HepG2 (cell line): ENCODE data around the gene STUB1. TPM values are rescaled to one million over a fixed set of nuclear protein-coding genes. Genes with fewer than 3 reads are reported as not detected.

Experiments used
- ATAC-seq: fragments of 200-7000 bp; cut with Tn5 transposase; 3 replicates; pipeline ENCODE4 v1.9.1; 2020; ENCODE audit warnings: mild to moderate bottlenecking, moderate library complexity
- BruUV-seq: library from RNA; stranded (reverse); fragments of 400-500 nt; replicated peaks from 2 replicates; lab custom pipeline; 2021; lab: Mats Ljungman, UMichigan
- CTCF ChIA-PET: fragments of 300-600 bp; formaldehyde crosslinking; extraction: SDS; loops from one replicate; lab custom pipeline; 2021; ENCODE audit warnings: low total read pairs, inconsistent platforms, low intra/inter-chr PET ratio; lab: Yijun Ruan, JAX
- POLR2A ChIA-PET: fragments of 350-600 bp; sonication (Branson Sonifier 250); formaldehyde crosslinking; loops from one replicate; lab custom pipeline; 2020; ENCODE audit warnings: antibody characterized with exemption, inconsistent platforms; lab: Yijun Ruan, JAX
- DNase-seq: peaks from one replicate; pipeline ENCODE4 v3.0.0-alpha.2; 2015; ENCODE audit warnings: low spot score
- FAIRE-seq: peaks from 3 replicates; lab custom pipeline; 2011; peaks lifted over from hg19 to GRCh38; lab: Jason Lieb, UNC
- H2AFZ ChIP-seq: one replicate; pipeline ENCODE4 v1.6.1; 2011; ENCODE audit warnings: low read length, inconsistent platforms
- H3K27ac ChIP-seq: fragments of 300-600 bp; 3 replicates; pipeline ENCODE4 v1.8.0; 2011; ENCODE audit warnings: mixed run types, mild to moderate bottlenecking, mixed read lengths, low read length, inconsistent platforms; ENCODE audit not compliant: insufficient read depth; ENCODE audit errors: extremely low read length
- H3K27me3 ChIP-seq, 2 experiments: fragments of 200-600 bp in 1 of 2; 2 replicates in 1 of 2; 3 replicates in 1 of 2; pipeline versions ENCODE4 v1.6.0 to v1.8.0; 2011; ENCODE audit warnings: low read length in 2 of 2, mild to moderate bottlenecking in 2 of 2, moderate library complexity in 2 of 2, inconsistent platforms in 1 of 2; ENCODE audit not compliant: insufficient read depth in 2 of 2, control insufficient read depth in 1 of 2
- H3K36me3 ChIP-seq, 2 experiments: fragments of 200-600 bp in 1 of 2; replicated peaks in 1 of 2; 2 replicates in 1 of 2; 3 replicates in 1 of 2; pipeline versions ENCODE4 v1.5.1 to v1.8.0; 2011; ENCODE audit warnings: low read length in 2 of 2, inconsistent platforms in 1 of 2; ENCODE audit not compliant: insufficient read depth in 2 of 2, control insufficient read depth in 1 of 2
- H3K4me1 ChIP-seq: 2 replicates; pipeline ENCODE4 v1.5.1; 2012; ENCODE audit warnings: low read length, inconsistent platforms; ENCODE audit not compliant: insufficient read depth
- H3K4me2 ChIP-seq: 2 replicates; pipeline ENCODE4 v1.6.0; 2011; ENCODE audit warnings: low read depth, low read length, inconsistent platforms
- H3K4me3 ChIP-seq, 3 experiments: fragments of 200-600 bp in 1 of 3; sonication (generic), shearing (Covaris generic) in 1 of 3; replicated peaks in 1 of 3; 2 replicates each; pipeline ENCODE4 v1.5.1; 2011 to 2016; ENCODE audit warnings: low read length in 3 of 3, inconsistent platforms in 2 of 3, low read depth in 2 of 3, mild to moderate bottlenecking in 2 of 3, control low read depth in 1 of 3, mixed read lengths in 1 of 3; ENCODE audit not compliant: insufficient read depth in 1 of 3
- H3K79me2 ChIP-seq: one replicate; pipeline ENCODE4 v1.6.1; 2011; ENCODE audit warnings: low read length, inconsistent platforms; ENCODE audit not compliant: insufficient read depth
- H3K9ac ChIP-seq: 2 replicates; pipeline ENCODE4 v1.6.0; 2011; ENCODE audit warnings: mild to moderate bottlenecking, low read depth, low read length, inconsistent platforms; ENCODE audit not compliant: insufficient read depth
- H3K9me3 ChIP-seq: 2 replicates; pipeline ENCODE4 v1.5.1; 2012; ENCODE audit warnings: mild to moderate bottlenecking, low read length
- H4K20me1 ChIP-seq: 2 replicates; pipeline ENCODE4 v1.6.0; 2011; ENCODE audit warnings: inconsistent platforms, mild to moderate bottlenecking, low read length, moderate library complexity; ENCODE audit not compliant: insufficient read depth
- BRD4 ChIP-seq: sonication (generic); formaldehyde crosslinking; IDR thresholded peaks from 2 replicates; pipeline ENCODE4 v1.4.0; 2020; ENCODE audit warnings: missing genetic modification reagents
- CENPT ChIP-seq: sonication (generic); formaldehyde crosslinking; IDR thresholded peaks from 2 replicates; pipeline ENCODE4 v1.8.0; 2022; ENCODE audit warnings: low read depth, mild to moderate bottlenecking, moderate library complexity, missing genetic modification reagents
- FOXA1 ChIP-seq, 2 experiments: fragments of 450-650 bp in 1 of 2; sonication (generic) in 1 of 2; formaldehyde crosslinking in 1 of 2; IDR thresholded peaks; 2 replicates each; pipeline versions ENCODE4 v1.4.0 to v1.6.1; 2016 to 2020; ENCODE audit warnings: missing genetic modification reagents in 1 of 2
- FOXK1 ChIP-seq: sonication (generic); formaldehyde crosslinking; IDR thresholded peaks from 2 replicates; pipeline ENCODE4 v1.4.0; 2020; ENCODE audit warnings: low read depth, missing genetic modification reagents, borderline replicate concordance
- KLF15 ChIP-seq: sonication (generic); formaldehyde crosslinking; IDR thresholded peaks from 2 replicates; pipeline ENCODE4 v1.8.1; 2023; ENCODE audit warnings: borderline replicate concordance, mild to moderate bottlenecking, inconsistent platforms, missing genetic modification reagents, mixed read lengths
- MYC ChIP-seq: sonication (generic); formaldehyde crosslinking; IDR thresholded peaks from 2 replicates; pipeline ENCODE4 v1.9.0; 2021; ENCODE audit warnings: missing genetic modification reagents, borderline replicate concordance
- PAX8 ChIP-seq: sonication (generic); formaldehyde crosslinking; IDR thresholded peaks from 2 replicates; pipeline ENCODE4 v1.8.0; 2022; ENCODE audit warnings: mild to moderate bottlenecking, missing genetic modification reagents, borderline replicate concordance
- RBFOX2 ChIP-seq: fragments of 200-400 bp; formaldehyde crosslinking; IDR thresholded peaks from 2 replicates; pipeline ENCODE4 v1.6.1; 2017; ENCODE audit warnings: low read depth, mild to moderate bottlenecking, low read length
- RFX1 ChIP-seq: fragments of 450-650 bp; IDR thresholded peaks from 2 replicates; pipeline ENCODE4 v1.6.1; 2017
- SALL2 ChIP-seq: sonication (generic); formaldehyde crosslinking; IDR thresholded peaks from 2 replicates; pipeline ENCODE4 v1.8.1; 2023; ENCODE audit warnings: mild to moderate bottlenecking, missing genetic modification reagents, inconsistent platforms
- ZHX1 ChIP-seq: sonication (generic); formaldehyde crosslinking; IDR thresholded peaks from 2 replicates; pipeline ENCODE4 v1.8.1; 2022; ENCODE audit warnings: low read depth, mild to moderate bottlenecking, missing genetic modification reagents
- ZNF337 ChIP-seq: sonication (generic); formaldehyde crosslinking; IDR thresholded peaks from 2 replicates; pipeline ENCODE4 v1.5.1; 2020; ENCODE audit warnings: missing genetic modification reagents, low read depth, mild to moderate bottlenecking, borderline replicate concordance
- ZNF543 ChIP-seq: sonication (generic); formaldehyde crosslinking; IDR thresholded peaks from 2 replicates; pipeline ENCODE4 v1.4.0; 2020; ENCODE audit warnings: mild to moderate bottlenecking, missing genetic modification reagents
- ZNF660 ChIP-seq: sonication (generic); formaldehyde crosslinking; IDR thresholded peaks from 2 replicates; pipeline ENCODE4 v1.5.1; 2020; ENCODE audit warnings: mild to moderate bottlenecking, low read depth, missing genetic modification reagents, borderline replicate concordance
- ZNF678 ChIP-seq: sonication (generic); formaldehyde crosslinking; IDR thresholded peaks from 2 replicates; pipeline ENCODE4 v1.4.0; 2020; ENCODE audit warnings: mild to moderate bottlenecking, missing genetic modification reagents
- WGBS: methylation state at CpG from one replicate; pipeline ENCODE4 v1.1.6; 2017; ENCODE audit warnings: low lambda C conversion rate; 5-methylcytosine and 5-hydroxymethylcytosine counted together
- in situ Hi-C: cut with HindIII; loops from 2 replicates; pipeline ENCODE4 v1.10.0; 2017; ENCODE audit warnings: low pct_unique_long_range_greater_than_20kb; ENCODE audit not compliant: extremely low pct_ligation_motif_present
- intact Hi-C: fragments of 100-400 bp; cut with micrococcal nuclease; formaldehyde crosslinking; loops from one replicate; pipeline ENCODE4 v1.10.0; 2022; ENCODE audit not compliant: unreplicated experiment
- polyA plus RNA-seq, 8 experiments: library from polyadenylated mRNA; depleted of rRNA in 3 of 8; stranded (reverse) in 7 of 8; unstranded in 1 of 8; fragments of >200 nt; fragmentation: Illumina TruSeq in 4 of 8; extraction: Trizol in 4 of 8; gene quantifications; 2 replicates each; pipeline versions ENCODE4 v1.2.1 to v1.2.3, GENCODE V29; 2011 to 2016; ENCODE audit warnings: low read depth in 4 of 8, missing spikeins in 1 of 8, mixed read lengths in 1 of 8; ENCODE audit not compliant: insufficient read depth in 1 of 8
- total RNA-seq, 5 experiments: library from RNA; depleted of rRNA; stranded (reverse); fragments of >200 nt; fragmentation: Illumina TruSeq; extraction: Trizol; gene quantifications; 2 replicates each; pipeline ENCODE4 v1.2.3, GENCODE V29; 2016; ENCODE audit warnings: low read depth in 1 of 5

Gene STUB1
- total and polyA plus RNA-seq, 2 of the 13 experiments (the other 11 are each of a cell fraction or from before 2014, with no cell fraction given), result 52.9 to 78.2 TPM

DNA sequence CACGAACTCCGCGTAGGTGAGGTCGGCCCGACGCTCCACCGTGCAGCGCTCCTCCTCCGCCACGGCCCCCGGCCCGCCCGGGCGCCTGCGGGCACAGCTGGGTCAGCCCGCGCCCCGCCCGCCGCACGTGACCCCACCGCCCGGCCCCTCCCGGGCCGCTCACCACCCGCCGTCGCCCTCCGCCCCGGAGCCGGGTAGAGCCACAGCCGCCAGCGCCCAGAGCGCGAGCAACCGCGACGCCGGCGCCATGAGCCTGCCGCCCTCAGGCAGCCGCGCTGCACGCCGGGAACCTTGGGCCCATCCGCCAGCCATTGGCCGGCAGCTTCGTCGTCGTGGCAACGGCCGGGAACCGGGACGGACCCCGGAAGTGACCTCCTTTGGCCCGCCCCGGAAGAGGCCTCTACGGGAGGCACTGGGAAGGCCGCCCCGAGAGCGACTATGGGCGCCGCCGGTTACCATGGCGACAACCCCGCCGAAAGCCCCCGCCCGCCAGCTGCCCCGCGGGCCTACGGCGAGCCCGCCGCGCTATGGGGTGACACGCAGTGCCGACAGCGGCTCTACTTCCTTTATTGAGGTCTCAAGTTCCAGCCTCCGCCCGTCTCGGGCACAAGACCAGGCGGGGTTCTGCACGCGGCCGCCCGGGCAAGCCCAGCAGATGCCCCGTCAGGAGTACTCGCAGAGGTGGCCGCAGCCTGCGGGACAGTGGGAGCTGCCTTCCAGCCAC, 4.0 kb downstream of the STUB1 start, which contains the start of gene JMJD8:
Gene JMJD8, minus strand, starts transcription at position 264 of the 724 bp plus-strand sequence. Its CDS starts 15 bp downstream, at position 249.
- H4K20me1 ChIP-seq, result 0 out of 2 replicates have a peak, but pooled peaks cover 3% of the 10 kb centered on the region
- POLR2A ChIA-PET, result no interaction called here
- H3K4me1 ChIP-seq, result peaks cover 23% of the 10 kb centered on the region
- no peak within 1 kb of the TSS for H2AFZ ChIP-seq
- H3K27me3 ChIP-seq, result no peaks in the 10 kb centered on the region; a peak in 1 of 5 replicates
- no peak within 1 kb of the TSS for H3K9ac ChIP-seq
- H3K4me2 ChIP-seq, result no peak within 1 kb of the TSS
- CTCF ChIA-PET, result no interaction called here
- H3K36me3 ChIP-seq, result peaks cover 11 to 20% of the 10 kb centered on the region in 2 experiments; a peak in 4 of 5 replicates
- DNase-seq (no peak), FAIRE-seq (no peak), ATAC-seq (no peak)
- no peak within 1 kb of the TSS for H3K27ac ChIP-seq
- intact Hi-C loops (no loop called here), in situ Hi-C loops (no loop called here)
- no peaks in the 10 kb centered on the region for H3K9me3 ChIP-seq
- no TSS peak for BruUV-seq
- H3K79me2 ChIP-seq, result peaks cover 18% of the 10 kb centered on the region
- WGBS, result 98% methylated on average over 67 of the region's 91 CpGs
- no peak within 1 kb of the TSS for H3K4me3 ChIP-seq
- no peak for TF ChIP-seq ZNF337 (CRISPR knock-in tag)
- peak; percentile 15 for TF ChIP-seq RBFOX2
- no peak for TF ChIP-seq ZNF678
- TF ChIP-seq SALL2 (CRISPR knock-in tag), result no peak
- no peak for TF ChIP-seq MYC (CRISPR knock-in tag)
- no peak for TF ChIP-seq KLF15
- no peak for TF ChIP-seq ZHX1
- peak; percentile 48; the same call in 1 of the 2 replicates for TF ChIP-seq RFX1
- no peak for TF ChIP-seq ZNF543 (CRISPR knock-in tag)
- TF ChIP-seq FOXA1 (IDR thresholded peaks at IDR 0.05), result no peak
- no peak for TF ChIP-seq FOXA1 (CRISPR knock-in tag; IDR thresholded peaks at IDR 0.05)
- no peak for TF ChIP-seq FOXK1 (CRISPR knock-in tag)
- TF ChIP-seq CENPT (CRISPR knock-in tag), result no peak
- TF ChIP-seq PAX8 (CRISPR knock-in tag), result no peak
- TF ChIP-seq ZNF660 (CRISPR knock-in tag), result no peak
- TF ChIP-seq BRD4 (CRISPR knock-in tag), result no peak
